Breast epithelium (tissue), 3 donors: Measurements from ENCODE around the gene RETREG1.

Experiments
- POLR2A ChIP-seq: fragments of 450-650 bp; IDR thresholded peaks from one replicate; pipeline ENCODE4 v1.6.1; 2016; ENCODE audit warnings: antibody characterized with exemption, mild to moderate bottlenecking, moderate library complexity
- POLR2AphosphoS5 ChIP-seq, 3 donors: sonication (generic); formaldehyde crosslinking; IDR thresholded peaks; one replicate each; pipeline ENCODE4 v1.6.1; 2017; ENCODE audit warnings: antibody characterized with exemption in 3 of 3
- TF ChIP-seq, protein P1 (sequence below), 3 donors: fragments of 450-650 bp; IDR thresholded peaks; one replicate each; pipeline ENCODE4 v1.5.1; 2016 to 2017; ENCODE audit warnings: antibody characterized with exemption in 3 of 3, mild to moderate bottlenecking in 3 of 3, moderate library complexity in 3 of 3

DNA sequence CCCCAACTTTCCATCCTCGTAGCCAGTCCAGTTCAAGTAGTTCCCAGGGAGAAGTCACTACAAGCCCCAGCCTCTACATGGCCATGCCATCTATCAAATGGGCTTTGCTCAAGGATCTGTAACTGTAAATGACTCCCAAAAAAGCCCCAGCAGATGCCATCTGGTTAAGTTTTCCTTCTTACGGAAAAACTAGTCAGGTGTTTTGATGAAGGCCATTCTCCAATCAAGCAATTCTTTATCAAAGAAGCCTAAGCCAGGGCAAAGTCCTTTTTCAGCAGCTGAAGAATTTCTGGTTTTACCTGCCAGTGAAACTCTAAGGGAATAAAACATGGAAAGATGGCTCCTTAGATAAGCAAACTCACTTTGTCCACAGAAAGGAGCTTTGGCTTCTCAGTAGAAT lies 129.3 kb downstream of the RETREG1 start:
- no peak for TF ChIP-seq POLR2A
- no peak for TF ChIP-seq POLR2AphosphoS5 (IDR thresholded peaks at IDR 0.05)
- TF ChIP-seq, protein P1, sequence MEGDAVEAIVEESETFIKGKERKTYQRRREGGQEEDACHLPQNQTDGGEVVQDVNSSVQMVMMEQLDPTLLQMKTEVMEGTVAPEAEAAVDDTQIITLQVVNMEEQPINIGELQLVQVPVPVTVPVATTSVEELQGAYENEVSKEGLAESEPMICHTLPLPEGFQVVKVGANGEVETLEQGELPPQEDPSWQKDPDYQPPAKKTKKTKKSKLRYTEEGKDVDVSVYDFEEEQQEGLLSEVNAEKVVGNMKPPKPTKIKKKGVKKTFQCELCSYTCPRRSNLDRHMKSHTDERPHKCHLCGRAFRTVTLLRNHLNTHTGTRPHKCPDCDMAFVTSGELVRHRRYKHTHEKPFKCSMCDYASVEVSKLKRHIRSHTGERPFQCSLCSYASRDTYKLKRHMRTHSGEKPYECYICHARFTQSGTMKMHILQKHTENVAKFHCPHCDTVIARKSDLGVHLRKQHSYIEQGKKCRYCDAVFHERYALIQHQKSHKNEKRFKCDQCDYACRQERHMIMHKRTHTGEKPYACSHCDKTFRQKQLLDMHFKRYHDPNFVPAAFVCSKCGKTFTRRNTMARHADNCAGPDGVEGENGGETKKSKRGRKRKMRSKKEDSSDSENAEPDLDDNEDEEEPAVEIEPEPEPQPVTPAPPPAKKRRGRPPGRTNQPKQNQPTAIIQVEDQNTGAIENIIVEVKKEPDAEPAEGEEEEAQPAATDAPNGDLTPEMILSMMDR (IDR thresholded peaks at IDR 0.05), result no peak
